B cell (primary cell): Measurements from ENCODE around the gene KATNAL2. TPM values are rescaled to one million over a fixed set of nuclear protein-coding genes. Genes with fewer than 3 reads are reported as not detected.

Experiments used
- ATAC-seq: fragments of 200-7000 bp; cut with Tn5 transposase; one replicate; pipeline ENCODE4 v1.10.0; 2021; ENCODE audit warnings: low read depth, mild to moderate bottlenecking, moderate number of reproducible peaks, moderate library complexity
- CTCF ChIA-PET: fragments of 350-600 bp; sonication (Branson Sonifier 250); formaldehyde crosslinking; loops from one replicate; lab custom pipeline; 2021; ENCODE audit warnings: antibody characterized with exemption, inconsistent platforms; lab: Charles Lee
- POLR2A ChIA-PET: fragments of 350-600 bp; sonication (Branson Sonifier 250); formaldehyde crosslinking; loops from one replicate; lab custom pipeline; 2021; ENCODE audit warnings: antibody characterized with exemption; lab: Charles Lee
- DNase-seq: peaks from one replicate; pipeline ENCODE4 v3.0.0; 2013
- H2AFZ ChIP-seq: 2 replicates; pipeline ENCODE4 v1.6.1; 2012; ENCODE audit warnings: mild to moderate bottlenecking, low read depth, low read length; ENCODE audit not compliant: insufficient read depth, poor library complexity, severe bottlenecking
- H3K27ac ChIP-seq, 2 donors: 1 replicate in 1 of 2; 2 replicates in 1 of 2; pipeline ENCODE4 v1.5.1; 2012 to 2013; ENCODE audit warnings: low read length in 2 of 2, mild to moderate bottlenecking in 2 of 2, moderate library complexity in 1 of 2
- H3K27me3 ChIP-seq, 4 experiments: fragments of 200-600 bp in 1 of 4; sonication (generic) in 1 of 4; replicated peaks in 1 of 4; 1 replicate in 2 of 4; 2 replicates in 2 of 4; pipeline versions ENCODE4 v1.6.1 to v1.7.0; 2013 to 2016; ENCODE audit warnings: low read length in 3 of 4, mild to moderate bottlenecking in 2 of 4, mixed read lengths in 1 of 4, moderate library complexity in 1 of 4; ENCODE audit not compliant: insufficient read depth in 4 of 4, control insufficient read depth in 3 of 4; ENCODE audit errors: control extremely low read depth in 1 of 4
- H3K36me3 ChIP-seq, 2 experiments: replicated peaks in 1 of 2; 1 replicate in 1 of 2; 2 replicates in 1 of 2; pipeline versions ENCODE4 v1.6.1 to v1.7.1; 2013; ENCODE audit warnings: low read length in 1 of 2; ENCODE audit not compliant: insufficient read depth in 2 of 2, control insufficient read depth in 1 of 2; ENCODE audit errors: control extremely low read depth in 1 of 2, extremely low read depth in 1 of 2
- H3K4me1 ChIP-seq, 2 donors: fragments of 200-600 bp in 1 of 2; sonication (generic) in 1 of 2; 1 replicate in 1 of 2; 2 replicates in 1 of 2; pipeline versions ENCODE4 v1.5.1 to v1.6.1; 2013 to 2017; ENCODE audit warnings: low read length in 2 of 2; ENCODE audit not compliant: control insufficient read depth in 2 of 2, insufficient read depth in 2 of 2
- H3K4me2 ChIP-seq: replicated peaks from 2 replicates; pipeline ENCODE3; 2012; ENCODE audit warnings: mild to moderate bottlenecking, low read depth, low read length; ENCODE audit not compliant: poor library complexity, severe bottlenecking
- H3K4me3 ChIP-seq, 5 experiments: fragments of 200-600 bp in 1 of 5; sonication (generic) in 1 of 5; 1 replicate in 3 of 5; 2 replicates in 2 of 5; pipeline versions ENCODE4 v1.5.1 to v1.7.0; 2011 to 2016; ENCODE audit warnings: low read length in 4 of 5, mild to moderate bottlenecking in 4 of 5, low read depth in 2 of 5, control low read depth in 1 of 5, moderate library complexity in 1 of 5; ENCODE audit not compliant: insufficient read depth in 1 of 5; ENCODE audit errors: control extremely low read depth in 1 of 5, extremely low read depth in 1 of 5
- H3K79me2 ChIP-seq: fragments of 200-600 bp; sonication (generic); one replicate; pipeline ENCODE4 v1.6.0; 2016; ENCODE audit warnings: low read length; ENCODE audit not compliant: control insufficient read depth, insufficient read depth
- H3K9ac ChIP-seq: fragments of 200-600 bp; sonication (generic); 2 replicates; pipeline ENCODE4 v1.6.1; 2017; ENCODE audit warnings: mild to moderate bottlenecking, low read length, moderate library complexity
- H3K9me3 ChIP-seq, 3 donors: one replicate each; pipeline versions ENCODE4 v1.6.1 to v1.7.1; 2013; ENCODE audit warnings: low read length in 2 of 3; ENCODE audit not compliant: control insufficient read depth in 2 of 3, insufficient read depth in 1 of 3; ENCODE audit errors: control extremely low read depth in 1 of 3
- H4K20me1 ChIP-seq: 2 replicates; pipeline ENCODE4 v1.6.0; 2012; ENCODE audit warnings: mild to moderate bottlenecking, low read length; ENCODE audit not compliant: insufficient read depth, control insufficient read depth, poor library complexity, severe bottlenecking
- H3K27ac Mint-ChIP-seq: one replicate; pipeline ENCODE4 v1.8.0; 2021; ENCODE audit warnings: mixed read lengths
- H3K27me3 Mint-ChIP-seq: one replicate; pipeline ENCODE4 v1.8.0; 2021; ENCODE audit warnings: mixed read lengths
- H3K4me1 Mint-ChIP-seq: one replicate; pipeline ENCODE4 v1.8.0; 2021; ENCODE audit warnings: mixed read lengths
- H3K4me3 Mint-ChIP-seq: one replicate; pipeline ENCODE4 v1.8.0; 2021; ENCODE audit warnings: mixed read lengths
- H3K9me3 Mint-ChIP-seq: one replicate; pipeline ENCODE4 v1.8.0; 2022; ENCODE audit warnings: mixed read lengths; ENCODE audit not compliant: insufficient read depth
- CTCF ChIP-seq: fragments of 200-600 bp; IDR thresholded peaks from one replicate; pipeline ENCODE4 v1.8.0; 2022; ENCODE audit warnings: antibody characterized with exemption, mild to moderate bottlenecking
- EZH2 ChIP-seq: IDR thresholded peaks from 2 replicates; pipeline ENCODE4 v1.6.1; 2012; ENCODE audit warnings: borderline replicate concordance, low read depth, mild to moderate bottlenecking, moderate library complexity, low read length; ENCODE audit not compliant: insufficient read depth, poor library complexity, severe bottlenecking
- WGBS: methylation state at CpG from one replicate; pipeline ENCODE4 v1.1.5; 2013; ENCODE audit warnings: missing lambda C conversion rate; ENCODE audit not compliant: insufficient coverage; 5-methylcytosine and 5-hydroxymethylcytosine counted together
- intact Hi-C: fragments of 100-400 bp; cut with micrococcal nuclease; formaldehyde crosslinking; loops from one replicate; pipeline ENCODE4 v1.10.0; 2022
- polyA plus RNA-seq: library from polyadenylated mRNA; depleted of rRNA; stranded (reverse); fragments of >200 nt; gene quantifications from 2 replicates; pipeline ENCODE4 v1.2.3, GENCODE V29; 2012
- total RNA-seq, 2 donors: library from RNA; stranded (reverse); fragments of 120-200 nt in 1 of 2; gene quantifications; 1 replicate in 1 of 2; 2 replicates in 1 of 2; pipeline versions ENCODE4 v1.2.3 to v1.2.4, GENCODE V29; 2013 to 2022

KATNAL2 gene
- total and polyA plus RNA-seq, 2 donors (not counting 1 experiment from before 2014, with no cell fraction given) = 1.3 to 3.1 TPM

GRCh38 chr18:47109720-47110119 lies 192.3 kb downstream of the KATNAL2 start:
- no peaks in the 10 kb centered on the region for H3K27me3 Mint-ChIP-seq
- H3K36me3 ChIP-seq = peaks cover 11 to 64% of the 10 kb centered on the region in 2 experiments
- no peaks in the 10 kb centered on the region for H3K4me1 Mint-ChIP-seq
- no peak overlapping the region for H3K9ac ChIP-seq
- H3K27ac ChIP-seq = no peak overlapping the region
- no peak overlapping the region for H3K4me3 ChIP-seq
- DNase-seq (no peak), ATAC-seq (no peak)
- TF ChIP-seq CTCF (no peak), EZH2 (no peak)
- no peak overlapping the region for H3K4me2 ChIP-seq
- CTCF ChIA-PET = no interaction called here
- H2AFZ ChIP-seq = no peak overlapping the region
- H3K4me1 ChIP-seq = no peaks in the 10 kb centered on the region
- H3K9me3 ChIP-seq = no peaks in the 10 kb centered on the region
- H3K9me3 Mint-ChIP-seq = no peaks in the 10 kb centered on the region
- H3K27ac Mint-ChIP-seq = no peak overlapping the region
- no peaks in the 10 kb centered on the region for H3K27me3 ChIP-seq
- no peaks in the 10 kb centered on the region for H3K79me2 ChIP-seq
- no CpG with 5 or more reads among the region's 1 CpG for WGBS
- intact Hi-C loops = no loop called here
- POLR2A ChIA-PET = no interaction called here
- H3K4me3 Mint-ChIP-seq = no peak overlapping the region
- no peaks in the 10 kb centered on the region for H4K20me1 ChIP-seq

GRCh38 chr18:47110492-47111274 lies 193.3 kb downstream of the KATNAL2 start:
- ChIA-PET POLR2A (no interaction called here), CTCF (interaction anchor here (1.3 to 2.5 kb wide), 2 partner anchors 9 to 94 kb away, joined by 3 to 9 read pairs; no protein-coding TSS in a partner anchor)
- TF ChIP-seq EZH2 = no peak
- no peak for TF ChIP-seq CTCF
- H3K9me3 ChIP-seq = no peaks in the 10 kb centered on the region
- no peak overlapping the region for H2AFZ ChIP-seq
- H3K4me3 ChIP-seq = no peak overlapping the region
- no peaks in the 10 kb centered on the region for H3K79me2 ChIP-seq
- H3K4me3 Mint-ChIP-seq = no peak overlapping the region
- WGBS = 100% methylated on average over 3 of the region's 6 CpGs
- intact Hi-C loops = no loop called here
- H3K4me1 Mint-ChIP-seq = no peaks in the 10 kb centered on the region
- no peak for ATAC-seq
- H3K36me3 ChIP-seq = peaks cover 11 to 72% of the 10 kb centered on the region in 2 experiments
- no peak overlapping the region for H3K27ac Mint-ChIP-seq
- H4K20me1 ChIP-seq = no peaks in the 10 kb centered on the region
- no peaks in the 10 kb centered on the region for H3K9me3 Mint-ChIP-seq
- no peak overlapping the region for H3K4me2 ChIP-seq
- H3K27me3 Mint-ChIP-seq = no peaks in the 10 kb centered on the region
- no peaks in the 10 kb centered on the region for H3K4me1 ChIP-seq
- H3K9ac ChIP-seq = no peak overlapping the region
- H3K27me3 ChIP-seq = no peaks in the 10 kb centered on the region
- no peak overlapping the region for H3K27ac ChIP-seq
- no peak for DNase-seq
